GM10266 (cell line): ENCODE measurements around the gene CPS1.

Source experiments
- DNase-seq: peaks from one replicate; pipeline ENCODE4 v3.0.0; 2012; ENCODE audit errors: extremely low spot score
- TF ChIP-seq, protein P1 (sequence below): IDR thresholded peaks from 2 replicates; pipeline ENCODE4 v1.5.1; 2012; ENCODE audit warnings: mild to moderate bottlenecking, low read depth; ENCODE audit not compliant: control insufficient read depth, insufficient read depth; ENCODE audit errors: missing control alignments

Gene CPS1

DNA sequence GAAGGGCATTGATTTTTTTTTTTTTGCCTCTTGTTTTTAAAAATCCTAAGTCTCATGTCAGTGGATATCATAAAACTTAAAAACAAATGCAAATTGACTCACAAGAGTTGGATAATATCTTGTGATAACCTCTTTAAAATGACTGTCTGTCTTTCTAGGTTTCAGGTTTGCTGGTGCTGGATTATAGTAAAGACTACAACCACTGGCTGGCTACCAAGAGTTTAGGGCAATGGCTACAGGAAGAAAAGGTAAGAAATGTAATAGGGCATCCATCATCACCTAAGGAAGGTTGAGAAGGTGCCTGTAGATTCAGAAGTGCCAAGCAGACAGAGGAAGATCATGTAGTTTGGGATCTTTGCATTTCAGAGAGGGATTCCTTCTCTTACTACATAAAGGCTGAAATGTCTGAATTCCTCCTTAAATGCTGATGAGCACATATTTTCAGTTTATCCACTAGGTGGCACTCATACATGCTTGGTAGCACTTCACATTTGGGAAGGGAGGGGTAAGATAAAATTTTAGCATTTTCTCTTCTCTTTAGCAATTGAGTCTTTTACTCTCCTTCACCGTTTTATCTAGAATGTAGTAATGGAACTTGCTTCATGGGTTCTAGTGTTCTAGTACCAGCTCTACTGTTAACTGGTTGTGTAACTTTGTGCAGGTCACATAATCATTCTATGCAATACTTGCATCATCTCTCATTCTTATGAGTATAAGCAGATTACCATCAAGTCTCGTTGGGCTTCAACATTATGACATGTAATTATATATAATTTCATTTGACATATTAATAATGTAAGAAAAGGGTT lies 21.1 kb downstream of the CPS1 start:
- DNase-seq = peak; percentile 45
- TF ChIP-seq, protein P1, sequence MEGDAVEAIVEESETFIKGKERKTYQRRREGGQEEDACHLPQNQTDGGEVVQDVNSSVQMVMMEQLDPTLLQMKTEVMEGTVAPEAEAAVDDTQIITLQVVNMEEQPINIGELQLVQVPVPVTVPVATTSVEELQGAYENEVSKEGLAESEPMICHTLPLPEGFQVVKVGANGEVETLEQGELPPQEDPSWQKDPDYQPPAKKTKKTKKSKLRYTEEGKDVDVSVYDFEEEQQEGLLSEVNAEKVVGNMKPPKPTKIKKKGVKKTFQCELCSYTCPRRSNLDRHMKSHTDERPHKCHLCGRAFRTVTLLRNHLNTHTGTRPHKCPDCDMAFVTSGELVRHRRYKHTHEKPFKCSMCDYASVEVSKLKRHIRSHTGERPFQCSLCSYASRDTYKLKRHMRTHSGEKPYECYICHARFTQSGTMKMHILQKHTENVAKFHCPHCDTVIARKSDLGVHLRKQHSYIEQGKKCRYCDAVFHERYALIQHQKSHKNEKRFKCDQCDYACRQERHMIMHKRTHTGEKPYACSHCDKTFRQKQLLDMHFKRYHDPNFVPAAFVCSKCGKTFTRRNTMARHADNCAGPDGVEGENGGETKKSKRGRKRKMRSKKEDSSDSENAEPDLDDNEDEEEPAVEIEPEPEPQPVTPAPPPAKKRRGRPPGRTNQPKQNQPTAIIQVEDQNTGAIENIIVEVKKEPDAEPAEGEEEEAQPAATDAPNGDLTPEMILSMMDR = peak; percentile 78

DNA sequence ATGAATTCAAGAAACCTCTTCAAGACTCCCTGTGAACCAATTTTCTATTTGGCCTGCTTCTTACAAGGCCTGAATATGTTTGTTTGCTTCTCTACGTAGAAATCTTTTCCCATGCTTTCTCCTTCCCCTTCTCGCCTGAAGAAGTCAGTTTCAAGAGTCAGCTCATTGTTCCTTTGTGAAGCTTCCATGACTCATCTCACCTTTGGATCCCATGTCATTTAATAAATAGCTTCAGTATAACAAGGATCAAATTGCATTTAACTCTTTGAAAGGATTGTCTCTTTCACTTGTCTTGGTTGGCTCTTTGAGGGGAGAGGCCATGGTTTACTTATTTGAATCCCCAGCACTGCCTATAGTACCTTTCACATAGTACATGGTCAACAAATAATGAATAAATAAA lies 28.4 kb downstream of the CPS1 start:
- TF ChIP-seq, protein P1 = no peak
- no peak for DNase-seq

DNA sequence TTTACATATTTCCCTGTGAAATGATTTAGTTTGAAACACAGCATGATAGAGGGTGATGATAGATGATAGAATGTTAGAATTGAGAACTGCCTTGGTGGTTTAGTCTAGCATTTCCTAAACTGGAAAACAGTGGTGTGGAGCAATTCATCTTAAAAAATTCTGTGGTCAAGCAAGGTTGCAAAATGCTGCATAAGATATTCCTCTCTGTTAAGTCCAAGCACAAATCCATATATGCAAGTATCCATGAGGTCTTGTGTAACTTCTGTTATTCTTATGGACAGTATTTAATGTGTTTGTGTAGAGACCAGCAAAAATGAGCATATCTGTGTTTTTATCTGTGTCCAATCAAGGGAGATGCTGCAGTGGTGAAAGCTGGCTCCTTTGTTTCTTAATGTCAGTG lies 30.0 kb downstream of the CPS1 start:
- TF ChIP-seq, protein P1 = no peak
- no peak for DNase-seq

DNA sequence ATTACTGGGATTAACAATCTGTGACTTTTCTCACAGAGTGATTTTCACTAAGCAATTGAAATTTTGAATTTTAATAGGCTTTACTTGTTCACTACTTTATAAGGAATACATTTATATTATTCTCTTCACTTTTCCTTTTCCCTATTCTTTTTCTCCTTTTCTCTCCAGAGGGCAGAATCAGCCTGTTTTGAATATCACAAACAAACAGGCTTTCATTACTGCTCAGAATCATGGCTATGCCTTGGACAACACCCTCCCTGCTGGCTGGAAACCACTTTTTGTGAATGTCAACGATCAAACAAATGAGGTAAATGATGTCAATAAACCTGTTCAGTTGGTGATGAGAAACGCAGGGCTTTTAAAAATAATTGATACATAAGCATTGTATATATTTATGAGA lies 35.3 kb downstream of the CPS1 start:
- no peak for DNase-seq
- TF ChIP-seq, protein P1 = no peak

DNA sequence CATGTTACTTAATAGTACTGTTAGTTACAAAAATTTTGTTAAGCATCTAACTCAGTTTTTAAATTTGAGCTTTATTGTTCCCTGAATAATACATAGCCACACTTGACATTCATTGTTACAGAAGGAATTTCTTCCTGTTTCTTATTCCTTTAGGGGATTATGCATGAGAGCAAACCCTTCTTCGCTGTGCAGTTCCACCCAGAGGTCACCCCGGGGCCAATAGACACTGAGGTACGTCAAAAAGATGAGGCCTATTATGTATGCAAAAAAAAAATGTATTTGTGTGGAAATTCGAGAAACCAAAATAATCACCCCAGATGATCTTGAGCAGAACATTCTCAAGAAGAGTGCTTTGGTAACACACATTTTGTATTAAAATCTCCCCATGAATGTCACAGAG lies 36.3 kb downstream of the CPS1 start:
- no peak for DNase-seq
- TF ChIP-seq, protein P1 = no peak

DNA sequence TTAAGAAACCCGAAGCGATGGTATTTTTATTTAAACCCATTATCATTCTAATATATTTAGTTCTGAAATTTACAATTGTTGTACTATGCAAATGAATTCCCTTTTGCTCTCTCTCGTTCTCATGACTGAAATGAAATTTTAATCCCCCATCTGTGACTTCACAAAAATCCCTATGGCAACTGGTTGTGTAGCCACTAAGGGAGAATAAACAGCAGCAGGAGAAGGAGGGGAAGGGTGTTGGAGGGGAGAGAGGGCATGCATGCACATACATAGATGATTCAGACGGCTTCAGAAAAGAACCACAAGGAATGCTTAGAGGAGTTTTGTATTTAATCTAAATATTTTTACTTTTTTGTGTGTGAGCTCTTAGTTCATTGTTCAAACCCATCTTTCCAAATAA lies 36.8 kb downstream of the CPS1 start:
- DNase-seq = no peak
- TF ChIP-seq, protein P1 = no peak

DNA sequence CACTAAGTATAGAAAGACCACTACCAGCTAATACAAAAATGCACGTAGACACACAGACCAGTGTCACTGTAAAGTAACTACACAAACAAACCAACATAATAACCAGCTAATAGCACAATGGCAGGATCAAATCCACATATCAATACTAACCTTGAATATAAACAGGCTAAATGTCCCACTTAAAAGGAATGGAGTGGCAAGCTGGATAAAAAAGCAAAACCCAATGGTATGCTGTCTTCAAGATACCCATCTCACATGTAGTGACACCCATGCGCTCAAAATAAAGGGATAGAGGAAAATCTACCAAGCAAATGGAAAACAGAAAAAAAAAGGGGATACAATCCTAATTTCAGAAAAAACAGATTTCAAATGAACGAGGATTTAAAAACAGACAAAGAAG lies 41.8 kb downstream of the CPS1 start:
- TF ChIP-seq, protein P1 = no peak
- no peak for DNase-seq
